WTC11 (cell line): ENCODE data around the gene ANO2. TPM values are rescaled to one million over a fixed set of nuclear protein-coding genes. Genes with fewer than 3 reads are reported as not detected.

Experiments
- ATAC-seq: fragments of 200-7000 bp; cut with Tn5 transposase; 2 replicates; pipeline ENCODE4 v1.10.0; 2021; ENCODE audit warnings: mild to moderate bottlenecking, moderate library complexity
- CTCF ChIA-PET: fragments of 300-600 bp; sonication (Branson Sonifier 250); formaldehyde crosslinking; loops from one replicate; lab custom pipeline; 2021; ENCODE audit warnings: antibody characterized with exemption; lab: Charles Lee
- POLR2A ChIA-PET: fragments of 350-600 bp; sonication (Branson Sonifier 250); formaldehyde crosslinking; loops from one replicate; lab custom pipeline; 2021; ENCODE audit warnings: antibody characterized with exemption; lab: Charles Lee
- DNase-seq: peaks from one replicate; pipeline ENCODE4 v3.0.0; 2021; ENCODE audit warnings: low spot score
- H3K27ac Mint-ChIP-seq: 2 replicates; pipeline ENCODE4 v1.8.0; 2021; ENCODE audit warnings: mixed read lengths
- H3K27me3 Mint-ChIP-seq: 2 replicates; pipeline ENCODE4 v1.8.0; 2021; ENCODE audit warnings: low read depth, mild to moderate bottlenecking, moderate library complexity, mixed read lengths
- H3K36me3 Mint-ChIP-seq: 2 replicates; pipeline ENCODE4 v1.8.0; 2021; ENCODE audit warnings: mixed read lengths
- H3K4me1 Mint-ChIP-seq: 2 replicates; pipeline ENCODE4 v1.8.0; 2022; ENCODE audit warnings: mixed read lengths
- H3K4me3 Mint-ChIP-seq: 2 replicates; pipeline ENCODE4 v1.8.0; 2021; ENCODE audit warnings: mild to moderate bottlenecking, moderate library complexity, mixed read lengths
- H3K9me3 Mint-ChIP-seq: 2 replicates; pipeline ENCODE4 v1.8.0; 2021; ENCODE audit warnings: mixed read lengths
- ATF2 ChIP-seq: sonication (generic); formaldehyde crosslinking; IDR thresholded peaks from 2 replicates; pipeline ENCODE4 v1.8.1; 2022; ENCODE audit warnings: low read depth, missing genetic modification reagents, borderline replicate concordance
- ATF3 ChIP-seq: sonication (generic); formaldehyde crosslinking; conservative IDR thresholded peaks from 2 replicates; pipeline ENCODE4 v1.8.1; 2022; ENCODE audit warnings: mild to moderate bottlenecking, missing genetic modification reagents
- ATF6 ChIP-seq: sonication (generic); formaldehyde crosslinking; IDR thresholded peaks from 2 replicates; pipeline ENCODE4 v1.8.1; 2023; ENCODE audit warnings: mild to moderate bottlenecking, missing genetic modification reagents
- CREB1 ChIP-seq: sonication (generic); formaldehyde crosslinking; IDR thresholded peaks from 2 replicates; pipeline ENCODE4 v1.8.0; 2023; ENCODE audit warnings: mild to moderate bottlenecking, missing genetic modification reagents
- GABPB1 ChIP-seq: sonication (generic); formaldehyde crosslinking; IDR thresholded peaks from 2 replicates; pipeline ENCODE4 v1.8.1; 2023; ENCODE audit warnings: mild to moderate bottlenecking, missing genetic modification reagents
- GRHL2 ChIP-seq: fragments of 250-450 bp; sonication (Bioruptor Pico); IDR thresholded peaks from 2 replicates; pipeline ENCODE4 v1.8.0; 2022; ENCODE audit warnings: mild to moderate bottlenecking, moderate library complexity; ENCODE audit not compliant: insufficient replicate concordance, severe bottlenecking
- GTF2I ChIP-seq: fragments of 250-450 bp; sonication (Bioruptor Pico); conservative IDR thresholded peaks from 2 replicates; pipeline ENCODE4 v1.4.0; 2021; ENCODE audit warnings: mild to moderate bottlenecking
- IRF1 ChIP-seq: sonication (generic); formaldehyde crosslinking; IDR thresholded peaks from 2 replicates; pipeline ENCODE4 v1.8.0; 2023; ENCODE audit warnings: missing genetic modification reagents
- MLX ChIP-seq: sonication (generic); formaldehyde crosslinking; IDR thresholded peaks from 2 replicates; pipeline ENCODE4 v1.8.1; 2023; ENCODE audit warnings: mild to moderate bottlenecking, missing genetic modification reagents, moderate library complexity
- MYBL2 ChIP-seq: sonication (generic); formaldehyde crosslinking; IDR thresholded peaks from 2 replicates; pipeline ENCODE4 v1.8.1; 2023; ENCODE audit warnings: mild to moderate bottlenecking, moderate library complexity, missing genetic modification reagents
- NR1H2 ChIP-seq: sonication (generic); formaldehyde crosslinking; IDR thresholded peaks from 2 replicates; pipeline ENCODE4 v1.9.0; 2021; ENCODE audit warnings: mild to moderate bottlenecking, moderate library complexity, missing genetic modification reagents
- RELA ChIP-seq: sonication (generic); formaldehyde crosslinking; IDR thresholded peaks from 2 replicates; pipeline ENCODE4 v1.8.1; 2022; ENCODE audit warnings: missing genetic modification reagents, mild to moderate bottlenecking, borderline replicate concordance
- RORB ChIP-seq: fragments of 250-450 bp; sonication (Bioruptor Pico); IDR thresholded peaks from 2 replicates; pipeline ENCODE4 v1.9.0; 2021; ENCODE audit warnings: mild to moderate bottlenecking
- SOX15 ChIP-seq: fragments of 250-450 bp; sonication (Bioruptor Pico); IDR thresholded peaks from 2 replicates; pipeline ENCODE4 v1.9.0; 2021; ENCODE audit warnings: mild to moderate bottlenecking
- STAT6 ChIP-seq: sonication (generic); formaldehyde crosslinking; conservative IDR thresholded peaks from 2 replicates; pipeline ENCODE4 v1.8.1; 2023; ENCODE audit warnings: mild to moderate bottlenecking, low read depth, missing genetic modification reagents, moderate library complexity
- ZBTB21 ChIP-seq: sonication (generic); formaldehyde crosslinking; IDR thresholded peaks from 2 replicates; pipeline ENCODE4 v1.8.1; 2023; ENCODE audit warnings: mild to moderate bottlenecking, missing genetic modification reagents, borderline replicate concordance
- ZNF121 ChIP-seq: sonication (generic); formaldehyde crosslinking; IDR thresholded peaks from 2 replicates; pipeline ENCODE4 v1.8.0; 2023; ENCODE audit warnings: missing genetic modification reagents
- ZNF232 ChIP-seq: sonication (generic); formaldehyde crosslinking; IDR thresholded peaks from 2 replicates; pipeline ENCODE4 v1.8.0; 2022; ENCODE audit warnings: mild to moderate bottlenecking, missing genetic modification reagents
- ZNF281 ChIP-seq: sonication (generic); formaldehyde crosslinking; IDR thresholded peaks from 2 replicates; pipeline ENCODE4 v1.8.0; 2023; ENCODE audit warnings: mild to moderate bottlenecking, missing genetic modification reagents
- ZNF532 ChIP-seq: fragments of 250-450 bp; sonication (Bioruptor Pico); IDR thresholded peaks from 2 replicates; pipeline ENCODE4 v1.9.0; 2021; ENCODE audit warnings: mild to moderate bottlenecking, borderline replicate concordance
- total RNA-seq: library from RNA; stranded (reverse); gene quantifications from 3 replicates; pipeline ENCODE4 v1.2.3, GENCODE V29; 2021

Gene ANO2
- total RNA-seq, 1 experiment from 2014 or later = 2.8 TPM

- no peaks in the 10 kb centered on the region for H3K9me3 Mint-ChIP-seq
- H3K4me1 Mint-ChIP-seq = no peaks in the 10 kb centered on the region
- ATAC-seq (no peak), DNase-seq (no peak)
- no peak for TF ChIP-seq ATF3 (CRISPR knock-in tag)
- no peak for TF ChIP-seq RORB (CRISPR knock-in tag)
- TF ChIP-seq ZNF232 = no peak
- TF ChIP-seq ZNF532 (CRISPR knock-in tag) = no peak
- TF ChIP-seq ZNF121 (CRISPR knock-in tag) = no peak
- no peak for TF ChIP-seq ATF2 (CRISPR knock-in tag)
- no peak overlapping the region for H3K4me3 Mint-ChIP-seq
- no peak overlapping the region for H3K27ac Mint-ChIP-seq
- ChIA-PET POLR2A (no interaction called here), CTCF (interaction anchor here (1.6 kb wide), 1 partner anchor 13 kb away, joined by 11 read pairs; no protein-coding TSS in a partner anchor)
- H3K27me3 Mint-ChIP-seq = peaks cover 5% of the 10 kb centered on the region; the same call in 1 of the 2 replicates
- no peaks in the 10 kb centered on the region for H3K36me3 Mint-ChIP-seq
Observed at GRCh38 chr12:5661811-5662210, 283.2 kb downstream of the ANO2 start.

- Mint-ChIP-seq H3K4me1 (no peaks in the 10 kb centered on the region), H3K4me3 (no peak overlapping the region), H3K36me3 (no peaks in the 10 kb centered on the region), H3K27ac (no peak overlapping the region), H3K9me3 (no peaks in the 10 kb centered on the region), H3K27me3 (no peaks in the 10 kb centered on the region)
- ATAC-seq = no peak
- POLR2A ChIA-PET = no interaction called here
- CTCF ChIA-PET = no interaction called here
- no peak for DNase-seq
- no peak for TF ChIP-seq RELA (CRISPR knock-in tag)
- no peak for TF ChIP-seq GRHL2 (CRISPR knock-in tag)
- no peak for TF ChIP-seq ZBTB21
- no peak for TF ChIP-seq NR1H2 (CRISPR knock-in tag)
- no peak for TF ChIP-seq MYBL2
- no peak for TF ChIP-seq CREB1 (CRISPR knock-in tag)
- TF ChIP-seq STAT6 = no peak
- TF ChIP-seq ATF6 (CRISPR knock-in tag) = no peak
- no peak for TF ChIP-seq ZNF281 (CRISPR knock-in tag)
- no peak for TF ChIP-seq SOX15
- TF ChIP-seq GABPB1 = no peak
- no peak for TF ChIP-seq GTF2I
- TF ChIP-seq IRF1 (CRISPR knock-in tag) = no peak
- TF ChIP-seq ATF3 (CRISPR knock-in tag) = no peak
- no peak for TF ChIP-seq MLX (CRISPR knock-in tag)
Observed at GRCh38 chr12:5660238-5660637, 284.8 kb downstream of the ANO2 start.
